Measurements from ENCODE around the gene HLA-DOB.
A peak's percentile ranks its signal among the peaks of the same experiment; 100 is the strongest.
"Not testable (repeated sequence)": the region's sequence is repeated elsewhere in the genome, so short reads cannot be mapped to it uniquely, and the experiment has no call there.

HLA-DOB gene

DNA sequence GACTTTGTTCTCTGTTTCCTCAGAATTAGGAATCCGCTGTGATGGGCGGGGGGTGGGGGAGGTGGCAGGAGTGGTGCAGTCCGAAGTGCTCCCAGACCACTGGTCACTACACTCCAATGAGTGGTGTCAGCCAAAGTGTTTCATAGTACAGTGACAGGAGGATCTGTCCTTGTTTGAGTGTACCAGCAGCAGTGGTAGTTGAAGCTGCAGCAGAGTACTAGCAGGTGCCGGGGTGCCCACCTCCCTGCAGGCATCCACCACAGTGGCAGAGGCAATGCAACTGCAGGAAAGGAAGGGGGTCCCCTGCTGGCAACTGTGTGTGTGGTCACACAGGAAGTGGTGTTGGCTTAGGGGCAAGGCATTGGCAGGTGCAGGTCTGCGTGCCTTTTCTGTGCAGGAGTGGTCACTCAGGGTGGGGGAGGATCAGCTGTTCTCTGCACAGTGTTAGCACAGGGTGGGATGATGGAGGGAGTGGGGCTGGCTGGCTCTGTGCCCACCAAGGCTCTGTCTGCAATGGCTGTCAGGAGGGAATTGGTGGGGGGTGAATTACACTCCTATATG, 9.7 kb downstream of the HLA-DOB start:
- DNase-seq (ENCODE audit: low read depth): no peak

DNA sequence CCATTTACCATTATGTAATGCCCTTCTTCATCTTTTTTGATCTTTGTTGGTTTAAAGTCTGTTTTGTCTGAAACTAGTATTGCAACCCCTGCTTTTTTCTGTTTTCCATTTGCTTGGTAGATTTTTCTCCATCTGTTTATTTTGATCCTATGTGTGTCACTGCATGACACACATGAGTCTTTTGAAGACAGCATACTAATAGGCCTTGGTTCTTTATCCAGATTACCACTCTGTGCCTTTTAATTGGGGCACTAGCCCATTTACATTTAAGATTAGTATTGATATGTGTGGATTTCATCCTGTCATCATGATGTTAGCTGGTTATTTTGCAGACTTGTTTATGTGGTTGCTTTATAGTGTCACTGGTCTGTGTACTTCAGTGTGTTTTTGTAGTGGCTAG, 11.4 kb downstream of the HLA-DOB start:
- not testable (repeated sequence) for DNase-seq (ENCODE audit: low read depth)

DNA sequence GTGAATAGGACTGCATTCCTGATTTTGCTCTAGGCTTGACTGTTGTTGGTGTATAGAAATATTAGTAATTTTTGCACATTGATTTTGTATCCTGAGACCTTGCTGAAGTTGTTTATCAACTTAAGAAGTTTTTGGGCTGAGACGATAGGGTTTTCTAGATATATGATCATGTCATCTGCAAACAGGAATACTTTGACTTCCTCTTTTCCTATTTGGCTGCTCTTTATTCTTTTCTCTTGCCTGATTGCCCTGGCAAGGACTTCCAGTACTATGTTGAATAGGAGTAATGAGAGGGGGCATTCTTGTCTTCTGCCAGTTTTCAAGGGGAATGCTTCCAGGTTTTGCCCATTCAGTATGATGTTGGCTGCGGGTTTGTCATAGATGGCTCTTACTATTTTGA, 13.4 kb downstream of the HLA-DOB start:
- DNase-seq (ENCODE audit: low read depth): no peak

DNA sequence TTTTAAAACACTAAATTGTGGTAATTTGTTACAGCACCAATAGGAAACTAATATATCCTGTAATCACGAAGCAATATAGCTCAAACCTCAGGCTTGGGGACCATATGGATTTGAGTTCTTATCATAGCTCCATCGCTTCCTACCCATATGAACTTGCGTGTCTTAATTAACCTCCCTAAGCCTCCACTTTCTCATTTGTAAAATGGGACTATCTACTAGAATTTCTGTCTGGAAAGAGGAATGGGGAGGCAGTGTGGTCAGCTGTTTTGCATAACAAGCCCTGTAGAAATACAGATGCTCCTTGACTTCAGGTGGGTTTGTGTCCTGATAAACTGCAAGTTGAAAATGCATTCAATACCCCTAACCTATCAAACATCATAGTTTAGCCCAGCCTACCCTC, 17.1 kb downstream of the HLA-DOB start:
- no peak for DNase-seq (ENCODE audit: low read depth)

DNA sequence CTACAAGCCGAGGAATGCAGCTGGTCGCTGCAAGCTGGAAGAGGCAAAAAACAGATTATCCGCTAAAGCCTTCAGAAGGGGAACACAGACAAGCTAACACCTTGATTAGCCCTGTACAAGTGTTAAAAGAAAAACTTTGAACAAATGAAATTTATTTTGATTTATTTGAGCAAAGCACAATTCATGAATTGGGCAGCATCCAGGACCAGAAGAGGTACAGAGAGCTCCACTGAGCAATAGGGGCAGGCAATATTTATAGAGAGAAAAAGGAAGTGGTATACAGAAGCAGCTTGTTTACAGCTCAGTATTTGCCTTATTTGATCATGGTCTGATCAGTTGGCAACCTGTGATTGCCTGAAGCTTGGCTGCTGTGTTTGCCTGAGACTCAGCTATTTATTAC, 17.6 kb downstream of the HLA-DOB start:
- no peak for DNase-seq (ENCODE audit: low read depth)

DNA sequence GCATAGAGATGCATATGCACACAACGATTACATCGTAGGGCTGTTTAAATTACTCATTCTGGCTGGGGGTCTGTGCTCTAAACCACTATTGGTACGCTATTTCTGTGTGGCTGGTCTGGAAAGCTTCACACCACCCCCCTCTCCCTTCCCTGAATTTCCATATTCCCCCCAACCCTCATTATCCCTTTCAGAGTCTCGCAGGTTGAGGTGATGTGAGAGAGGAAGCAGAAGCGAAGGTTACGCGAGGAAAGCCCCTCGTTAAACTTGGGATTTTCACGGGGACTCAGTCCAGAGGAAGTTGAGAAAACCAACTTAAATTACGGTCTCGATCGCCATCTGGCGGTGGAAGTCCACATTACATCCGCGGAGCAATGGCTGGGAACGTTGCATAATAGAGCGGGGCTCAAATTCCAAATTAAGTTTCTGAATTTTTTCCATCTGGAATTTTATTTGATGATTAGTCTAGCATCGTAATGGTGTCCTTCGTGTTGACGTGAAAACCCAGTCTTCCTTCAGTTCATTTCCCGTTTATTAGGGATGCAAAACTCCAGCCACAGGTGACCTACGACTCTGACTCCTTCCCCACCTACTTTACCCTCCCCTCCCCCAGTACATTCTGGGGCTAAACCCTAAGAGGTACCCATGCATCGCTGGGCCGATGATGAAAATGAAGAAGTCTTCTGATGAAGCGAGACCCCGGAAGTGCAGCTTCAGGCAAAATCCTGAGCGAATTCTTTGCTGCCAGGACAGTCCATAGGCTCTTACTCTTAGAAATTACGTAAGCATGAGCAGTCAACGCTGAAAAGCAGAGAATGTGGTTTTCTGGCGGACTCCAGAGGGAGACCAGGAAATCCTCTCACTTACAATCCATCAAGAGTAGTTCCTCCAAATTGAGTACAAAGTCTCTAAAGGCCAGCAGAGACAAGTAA, 19.7 kb downstream of the HLA-DOB start:
- DNase-seq (ENCODE audit: low read depth): peak; percentile 74

DNA sequence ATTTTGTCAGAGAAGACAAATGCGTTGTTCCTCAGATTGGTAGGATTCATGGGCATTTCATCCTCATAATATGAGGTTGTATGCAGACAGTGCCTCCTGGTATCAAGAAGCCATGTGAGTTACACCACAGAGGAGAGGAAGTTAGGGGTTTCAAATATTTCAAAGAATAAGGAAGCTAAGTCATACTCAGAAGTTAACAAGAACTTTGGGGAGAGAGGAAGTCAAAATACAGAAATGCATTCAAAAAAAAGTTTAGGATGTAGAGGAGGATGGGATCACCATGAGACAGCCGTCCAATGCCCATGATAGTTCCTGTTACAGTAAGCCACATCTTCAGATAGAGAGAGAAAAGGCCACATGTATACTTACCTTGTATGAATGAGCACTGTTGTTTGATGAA, 22.3 kb downstream of the HLA-DOB start:
- no peak for DNase-seq (ENCODE audit: low read depth)

DNA sequence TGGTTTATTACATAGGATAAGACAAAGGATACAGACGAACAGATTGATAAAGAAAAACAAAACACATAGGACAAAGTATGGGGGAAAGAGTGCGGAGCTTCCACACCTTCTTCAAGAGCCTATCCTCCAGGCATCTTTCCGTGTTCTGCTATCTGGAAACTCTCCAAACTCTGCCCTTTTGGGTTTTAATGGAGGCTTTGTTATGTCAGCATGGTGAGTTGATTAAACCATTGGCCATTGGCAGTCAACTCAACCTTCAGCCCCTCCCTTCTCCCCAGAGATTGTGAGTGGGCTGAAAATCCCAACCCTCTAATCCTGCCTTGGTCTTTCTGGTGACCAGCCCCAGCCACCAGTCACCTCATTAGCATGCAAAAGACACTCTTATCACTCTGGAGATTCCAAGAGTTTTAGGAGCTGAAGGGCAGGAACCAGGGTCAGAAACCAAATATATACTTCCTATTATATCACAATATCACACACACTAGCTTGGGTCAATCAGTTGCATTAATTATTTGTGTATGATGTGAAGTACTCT, 23.8 kb downstream of the HLA-DOB start:
- DNase-seq (ENCODE audit: low read depth): no peak

DNA sequence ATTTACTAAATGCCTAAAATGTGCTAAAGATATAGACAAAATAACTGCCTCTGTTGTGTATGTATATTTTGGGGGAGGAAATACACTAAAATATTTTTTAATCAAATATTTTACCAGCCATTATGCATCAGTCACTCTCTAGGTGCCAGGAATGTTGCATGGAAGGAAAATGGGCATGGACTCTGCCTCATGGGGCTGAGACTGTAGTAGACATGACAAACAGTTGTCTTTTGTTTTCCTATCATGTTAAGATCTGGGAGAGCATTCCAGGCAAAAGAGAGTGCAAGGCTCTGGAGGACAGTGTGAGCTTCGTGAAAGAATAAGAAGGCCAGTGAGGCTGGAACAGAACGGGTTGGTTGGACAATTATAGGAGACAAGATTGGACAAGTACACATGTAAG, 26.5 kb downstream of the HLA-DOB start:
- no peak for DNase-seq (ENCODE audit: low read depth)

DNA sequence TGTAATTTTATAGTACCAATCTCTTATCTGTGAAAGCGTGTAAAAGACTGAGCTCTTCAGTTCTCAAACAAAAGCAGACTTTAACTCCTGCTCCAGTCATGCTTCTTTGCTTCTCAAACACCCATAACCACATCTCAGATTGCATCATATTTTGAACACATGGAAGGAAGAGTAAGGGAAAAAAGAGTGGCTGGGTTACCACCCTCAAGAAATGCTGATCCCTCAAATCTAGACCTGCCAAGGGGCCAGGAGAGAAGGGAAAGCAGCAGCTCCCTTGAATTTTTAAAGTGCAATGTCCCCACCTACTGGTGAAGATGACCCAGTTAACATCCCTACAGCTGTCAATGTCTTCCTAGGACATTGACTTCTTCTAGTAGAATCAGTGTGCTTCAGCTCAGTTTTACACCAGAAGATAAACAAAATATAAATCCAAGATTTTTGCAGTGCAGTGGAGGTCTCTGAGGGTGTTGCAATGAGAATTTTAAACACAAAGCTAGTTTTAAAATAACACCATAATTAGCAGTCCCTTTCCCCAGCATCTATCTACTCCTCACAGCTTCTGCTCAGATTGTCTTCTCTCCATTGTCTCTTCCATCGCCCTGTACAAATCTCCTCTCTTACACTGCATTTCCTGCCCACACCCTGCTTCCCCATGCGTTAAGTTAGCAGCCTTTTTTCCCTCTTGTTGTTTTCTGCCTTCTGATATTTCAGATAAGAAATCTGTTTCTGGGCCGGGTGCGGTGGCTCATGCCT, 30.8 kb downstream of the HLA-DOB start:
- no peak for DNase-seq (ENCODE audit: low read depth)

DNA sequence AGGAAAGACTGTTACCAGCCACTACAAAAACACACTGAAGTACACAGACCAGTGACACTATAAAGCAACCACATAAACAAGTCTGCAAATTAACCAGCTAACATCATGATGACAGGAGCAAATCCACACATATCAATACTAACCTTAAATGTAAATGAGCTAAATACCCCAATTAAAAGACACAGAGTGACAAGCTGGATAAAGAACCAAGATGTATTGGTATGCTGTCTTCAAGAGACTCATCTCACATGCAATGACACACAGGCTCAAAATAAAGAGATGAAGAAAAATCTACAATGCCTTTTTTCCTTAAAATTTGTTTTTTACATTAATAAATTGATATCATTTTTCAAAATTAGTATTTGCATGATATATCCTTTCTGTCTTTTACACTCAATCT, 33.9 kb downstream of the HLA-DOB start:
- not testable (repeated sequence) for DNase-seq (ENCODE audit: low read depth)

DNA sequence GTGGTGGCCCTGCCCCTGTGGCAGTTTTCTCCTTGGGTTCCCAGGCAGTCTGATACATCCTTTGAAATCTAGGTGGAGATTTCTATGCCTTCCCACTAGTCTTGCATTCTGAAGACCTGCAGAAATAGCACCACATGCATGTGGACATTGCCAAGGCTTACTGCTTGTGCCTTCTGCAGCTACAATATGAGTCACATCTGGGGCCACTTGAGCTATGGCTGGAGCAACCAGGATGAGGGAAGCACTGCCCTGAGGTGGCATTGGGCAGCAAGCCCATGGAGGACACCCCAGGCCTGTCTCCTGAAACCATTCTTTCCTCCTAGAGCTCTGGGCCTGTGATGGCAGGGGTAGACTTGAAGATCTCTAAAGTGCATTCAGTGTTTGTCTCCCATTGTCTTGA, 37.8 kb downstream of the HLA-DOB start:
- no peak for DNase-seq (ENCODE audit: low read depth)

DNA sequence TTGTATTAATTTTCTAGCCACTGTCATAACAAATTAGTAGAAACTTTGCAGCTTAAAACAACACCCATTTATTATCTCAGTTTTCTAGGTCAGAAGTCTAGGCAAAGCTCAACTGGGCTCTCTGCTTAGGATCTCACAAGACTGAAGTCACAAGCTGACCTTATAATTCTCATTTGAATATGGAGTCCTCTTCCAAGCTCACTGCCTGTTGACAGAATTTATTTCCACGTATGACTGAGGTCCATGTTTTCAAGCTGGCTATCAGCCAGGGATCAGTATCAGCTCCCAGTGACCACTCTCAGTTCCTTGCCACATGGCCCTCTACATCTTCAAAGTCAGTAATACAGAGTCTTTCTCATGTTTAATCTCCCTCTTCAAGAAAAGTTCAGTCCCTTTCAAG, 41.7 kb downstream of the HLA-DOB start:
- DNase-seq (ENCODE audit: low read depth): no peak

DNA sequence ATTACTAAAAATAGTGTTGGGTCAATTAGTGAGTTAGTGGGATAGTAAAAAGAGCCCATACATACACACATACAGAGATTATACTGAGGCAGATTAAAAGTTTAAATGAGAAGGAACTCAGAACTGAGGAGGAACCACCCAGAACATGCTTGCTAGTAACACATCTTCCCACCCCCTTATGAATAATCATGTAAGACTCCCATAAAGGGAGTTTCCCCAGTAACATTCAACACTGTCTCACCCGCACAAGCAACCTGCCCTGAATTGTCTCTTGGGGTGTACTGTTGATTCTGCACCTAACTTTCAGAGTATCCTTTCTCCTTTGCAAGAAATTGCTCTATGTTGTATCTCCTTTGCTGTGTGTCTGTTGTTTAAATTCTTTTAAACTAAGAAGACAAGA, 42.4 kb downstream of the HLA-DOB start:
- no peak for DNase-seq (ENCODE audit: low read depth)

DNA sequence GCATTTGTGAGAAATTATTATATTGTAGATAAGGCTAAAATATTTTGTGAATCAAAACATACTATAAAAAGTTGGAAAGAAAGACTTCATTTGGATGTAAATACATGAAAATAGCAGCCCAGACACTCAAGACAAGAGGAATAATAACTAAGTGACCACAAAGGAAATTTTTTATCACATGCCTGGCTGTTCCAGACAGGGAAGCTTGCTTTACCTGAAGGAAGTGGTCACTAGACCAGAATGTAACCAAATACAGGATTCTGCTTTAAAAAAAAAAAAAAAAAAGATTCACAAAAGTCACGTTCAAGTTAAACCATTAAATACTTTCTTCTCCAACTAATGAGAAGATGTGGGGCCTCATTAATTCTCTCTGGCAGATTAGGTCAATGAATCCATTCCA, 44.1 kb downstream of the HLA-DOB start:
- DNase-seq (ENCODE audit: low read depth): no peak

DNA sequence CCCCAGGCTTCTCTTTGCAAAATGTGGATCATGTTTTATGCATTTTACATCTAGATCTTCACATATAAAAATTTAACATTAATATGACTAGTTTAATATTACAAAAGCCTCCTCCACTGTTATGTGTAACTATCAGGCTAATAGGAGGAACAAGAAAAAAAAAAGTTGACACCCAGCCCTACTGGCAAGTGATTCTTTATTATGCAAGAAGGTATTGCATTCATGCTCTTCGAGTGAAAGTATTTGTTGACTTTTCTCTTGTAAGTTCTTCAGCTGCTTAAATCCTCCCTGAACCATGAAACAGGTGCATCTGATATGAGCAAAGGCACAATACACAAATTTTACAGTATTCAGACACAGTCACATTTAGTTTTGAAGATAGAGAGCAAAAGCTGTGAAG, 52.8 kb downstream of the HLA-DOB start:
- no peak for DNase-seq (ENCODE audit: low read depth)

DNA sequence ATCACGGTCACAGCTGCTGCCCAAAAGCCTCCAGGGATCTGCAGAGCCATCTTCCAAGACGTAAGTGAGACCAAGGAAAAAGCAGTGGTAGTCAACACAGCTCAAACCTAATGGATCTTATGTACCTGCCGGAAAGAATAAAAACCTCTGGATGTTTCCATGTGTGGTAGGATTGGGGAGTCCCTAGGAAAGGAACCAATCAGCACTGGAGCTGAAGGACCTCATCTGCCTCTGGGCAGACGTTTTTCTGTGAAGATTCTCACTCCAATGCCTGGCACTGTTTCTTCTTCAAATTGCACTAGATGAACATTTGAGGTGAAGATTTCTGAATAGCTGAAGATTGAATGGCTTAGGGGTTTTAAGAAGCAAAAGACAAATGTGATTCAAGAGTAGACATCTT, 53.4 kb downstream of the HLA-DOB start, which contains the start of gene HLA-DQB2:
TSS of gene HLA-DQB2 (minus strand) at position 112 of the 400 bp plus-strand sequence. CDS start at position 50, 62 bp downstream.
- no peak for DNase-seq (ENCODE audit: low read depth)

Measured in stimulated activated CD8-positive, alpha-beta memory T cell treated with anti-CD3 and anti-CD28 coated beads, Interleukin-12 subunit alpha, Interleukin-12 subunit beta, amount 100 ng/mL, for 1 hour (primary cell).